Loucy (cell line): ENCODE measurements around the gene ACAT1.

Source experiments
- CTCF ChIP-seq: fragments of 200-600 bp; sonication (generic); conservative IDR thresholded peaks from 2 replicates; pipeline ENCODE4 v1.5.1; 2014; ENCODE audit warnings: mild to moderate bottlenecking, antibody characterized with exemption, low read length
- EZH2phosphoT487 ChIP-seq: fragments of 200-600 bp; IDR thresholded peaks from 2 replicates; pipeline ENCODE4 v1.6.1; 2018; ENCODE audit warnings: antibody characterized with exemption, mild to moderate bottlenecking, moderate library complexity, borderline replicate concordance

GRCh38 chr11:108084811-108085210 is 36.6 kb upstream of the ACAT1 start:
- no peak for TF ChIP-seq EZH2phosphoT487
- TF ChIP-seq CTCF, result no peak
